GM13977 (cell line): ENCODE results near the gene TM4SF1.

Experiments
- DNase-seq: peaks from one replicate; pipeline ENCODE4 v3.0.0; 2012; ENCODE audit warnings: low spot score
- CTCF ChIP-seq: IDR thresholded peaks from 2 replicates; pipeline ENCODE4 v1.5.1; 2012; ENCODE audit warnings: mild to moderate bottlenecking, control low read depth; ENCODE audit not compliant: insufficient read depth; ENCODE audit errors: extremely low read depth, missing control alignments
- in situ Hi-C: fragments of 300-500 bp; cut with MboI; formaldehyde crosslinking; loops from one replicate; pipeline ENCODE4 v1.12.0; 2022; ENCODE audit warnings: low sequenced_read_pairs, low pct_unique_long_range_greater_than_20kb, mixed read lengths, inconsistent platforms; ENCODE audit not compliant: unreplicated experiment

TM4SF1 gene

GRCh38 chr3:149366941-149367840 is 10.3 kb downstream of the TM4SF1 start:
- no peak for DNase-seq
- in situ Hi-C loops = no loop called here
- no peak for TF ChIP-seq CTCF

GRCh38 chr3:149366031-149366430 is 11.4 kb downstream of the TM4SF1 start:
- no peak for TF ChIP-seq CTCF
- in situ Hi-C loops = no loop called here

GRCh38 chr3:149364624-149365023 is 12.8 kb downstream of the TM4SF1 start:
- no peak for DNase-seq
- in situ Hi-C loops = no loop called here
- no peak for TF ChIP-seq CTCF

More at GRCh38 chr3:149366031-149366430, 11.4 kb downstream of the TM4SF1 start:
- DNase-seq = no peak

- DNase-seq = no peak
- in situ Hi-C loops = no loop called here
- TF ChIP-seq CTCF = no peak
Measured at GRCh38 chr3:149363053-149363452, 14.4 kb downstream of the TM4SF1 start.

GRCh38 chr3:149362366-149362765 is 15.1 kb downstream of the TM4SF1 start:
- no peak for TF ChIP-seq CTCF

GRCh38 chr3:149356630-149357029 is 20.8 kb downstream of the TM4SF1 start:
- no peak for DNase-seq
- no peak for TF ChIP-seq CTCF
- in situ Hi-C loops = no loop called here

More at GRCh38 chr3:149362366-149362765, 15.1 kb downstream of the TM4SF1 start:
- in situ Hi-C loops = no loop called here
- no peak for DNase-seq
